Suprapubic skin (tissue), 4 donors: ENCODE data around the gene PHEX.

Experiments
- CTCF ChIP-seq, 2 donors: fragments of 200-600 bp in 1 of 2; fragments of 450-650 bp in 1 of 2; sonication (generic) in 1 of 2; IDR thresholded peaks; one replicate each; pipeline ENCODE4 v1.5.1; 2016 to 2019; ENCODE audit warnings: antibody characterized with exemption in 2 of 2, mild to moderate bottlenecking in 1 of 2, moderate library complexity in 1 of 2
- POLR2A ChIP-seq, 2 donors: fragments of 450-650 bp; IDR thresholded peaks; one replicate each; pipeline ENCODE4 v1.6.1; 2017; ENCODE audit warnings: antibody characterized with exemption in 2 of 2, mild to moderate bottlenecking in 2 of 2, moderate library complexity in 2 of 2
- POLR2AphosphoS5 ChIP-seq, 3 donors: sonication (generic); formaldehyde crosslinking; IDR thresholded peaks; one replicate each; pipeline ENCODE4 v1.6.1; 2017; ENCODE audit warnings: antibody characterized with exemption in 3 of 3

GRCh38 chrX:22032084-22032483 lies at the start of gene PHEX:
- TF ChIP-seq CTCF (IDR thresholded peaks at IDR 0.05) (no peak), POLR2A (IDR thresholded peaks at IDR 0.05) (no peak), POLR2AphosphoS5 (IDR thresholded peaks at IDR 0.05) (no peak)
